ENCODE measurements around the gene ZDHHC14.

The ZDHHC14 gene

DNA sequence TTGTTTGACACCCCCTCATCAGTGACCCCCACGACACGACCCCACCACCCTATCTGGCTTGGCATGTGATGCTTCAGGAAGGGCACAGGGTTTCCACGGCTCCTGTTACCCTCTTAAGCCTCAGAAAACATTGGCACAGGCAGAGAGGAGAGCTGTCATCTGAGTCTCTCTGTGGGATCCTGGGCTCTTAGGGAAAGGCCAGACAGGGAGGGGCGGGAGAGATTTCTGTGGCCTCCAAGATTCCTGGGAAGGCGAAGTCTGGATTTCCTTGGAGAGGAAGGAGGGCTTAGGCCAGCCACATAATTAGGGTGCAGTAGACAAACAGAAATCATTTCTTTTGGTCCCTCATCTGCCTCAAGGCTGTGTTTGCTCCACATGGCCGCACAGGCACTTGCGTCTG, 250.4 kb downstream of the ZDHHC14 start:
- no peak overlapping the region for H2AFZ ChIP-seq (ENCODE audit: low read depth, low read length, severe bottlenecking)
- H3K27ac ChIP-seq (ENCODE audit: low read depth, low read length), result no peak overlapping the region
- H3K4me3 ChIP-seq (ENCODE audit: insufficient read depth, low read length, poor library complexity, severe bottlenecking), result no peak overlapping the region
- peaks cover 3% of the 10 kb centered on the region; the same call in 1 of the 2 replicates for H3K27me3 ChIP-seq (ENCODE audit: low read length)
- TF ChIP-seq, protein P1, sequence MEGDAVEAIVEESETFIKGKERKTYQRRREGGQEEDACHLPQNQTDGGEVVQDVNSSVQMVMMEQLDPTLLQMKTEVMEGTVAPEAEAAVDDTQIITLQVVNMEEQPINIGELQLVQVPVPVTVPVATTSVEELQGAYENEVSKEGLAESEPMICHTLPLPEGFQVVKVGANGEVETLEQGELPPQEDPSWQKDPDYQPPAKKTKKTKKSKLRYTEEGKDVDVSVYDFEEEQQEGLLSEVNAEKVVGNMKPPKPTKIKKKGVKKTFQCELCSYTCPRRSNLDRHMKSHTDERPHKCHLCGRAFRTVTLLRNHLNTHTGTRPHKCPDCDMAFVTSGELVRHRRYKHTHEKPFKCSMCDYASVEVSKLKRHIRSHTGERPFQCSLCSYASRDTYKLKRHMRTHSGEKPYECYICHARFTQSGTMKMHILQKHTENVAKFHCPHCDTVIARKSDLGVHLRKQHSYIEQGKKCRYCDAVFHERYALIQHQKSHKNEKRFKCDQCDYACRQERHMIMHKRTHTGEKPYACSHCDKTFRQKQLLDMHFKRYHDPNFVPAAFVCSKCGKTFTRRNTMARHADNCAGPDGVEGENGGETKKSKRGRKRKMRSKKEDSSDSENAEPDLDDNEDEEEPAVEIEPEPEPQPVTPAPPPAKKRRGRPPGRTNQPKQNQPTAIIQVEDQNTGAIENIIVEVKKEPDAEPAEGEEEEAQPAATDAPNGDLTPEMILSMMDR (IDR thresholded peaks at IDR 0.05; ENCODE audit: insufficient read depth, low read length, poor library complexity, severe bottlenecking), result no peak
- TF ChIP-seq EZH2phosphoT487 (conservative IDR thresholded peaks at IDR 0.05; ENCODE audit: low read length), result no peak
- H3F3A ChIP-seq (ENCODE audit: insufficient read depth), result no peaks in the 10 kb centered on the region
- no peaks in the 10 kb centered on the region for H3K36me3 ChIP-seq (ENCODE audit: low read length)
- no peak overlapping the region for H3K4me2 ChIP-seq (ENCODE audit: low read depth, low read length, poor library complexity, severe bottlenecking)
- H3K9ac ChIP-seq (ENCODE audit: low read length), result no peak overlapping the region
- no peaks in the 10 kb centered on the region for H3K9me2 ChIP-seq (replicated peaks; ENCODE audit: insufficient read depth, low read length)
- no peaks in the 10 kb centered on the region for H3K9me3 ChIP-seq (ENCODE audit: insufficient read depth, low read length)
- no peaks in the 10 kb centered on the region for H3K79me2 ChIP-seq (ENCODE audit: insufficient read depth, low read length)
- no peaks in the 10 kb centered on the region for H4K20me1 ChIP-seq (ENCODE audit: low read depth, low read length)

DNA sequence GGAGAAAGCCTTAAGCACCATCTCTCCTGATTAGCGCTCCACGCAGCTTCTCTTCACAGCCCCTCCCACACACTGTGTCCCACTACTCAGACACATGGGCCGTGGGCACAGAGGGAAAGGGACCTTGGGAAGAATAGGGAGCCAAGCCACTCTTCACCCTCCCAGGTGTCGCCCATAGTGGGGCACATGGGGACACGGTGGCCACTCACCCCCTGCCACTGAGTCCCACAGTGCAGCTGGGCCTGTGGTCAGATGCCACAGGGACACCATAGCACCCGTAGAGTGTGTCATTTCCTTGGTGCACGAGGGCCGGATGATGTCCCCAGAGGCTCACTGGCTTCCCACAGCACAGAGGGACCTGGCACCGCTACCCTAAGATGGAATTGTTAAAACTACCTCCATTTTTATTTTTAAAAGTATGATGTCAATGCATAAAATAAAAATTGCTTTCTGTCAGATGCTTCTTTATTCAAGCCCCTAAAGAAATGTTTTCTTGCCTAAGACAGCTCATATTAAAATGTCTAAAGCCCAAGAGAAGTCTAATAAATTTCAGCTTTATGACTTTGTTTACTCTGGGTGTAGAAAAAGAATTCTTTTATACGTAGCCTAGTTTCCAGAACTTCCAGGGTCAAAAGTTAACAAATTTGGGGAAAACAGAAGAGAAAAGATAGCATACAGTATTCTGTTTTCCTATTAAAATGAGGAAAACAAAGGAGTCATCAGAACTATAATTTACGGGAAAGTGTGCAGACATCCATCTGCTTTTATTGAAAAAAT, 251.0 kb downstream of the ZDHHC14 start:
- Histone ChIP-seq H3K27ac (ENCODE audit: low read depth, low read length) (no peak overlapping the region), H2AFZ (ENCODE audit: low read depth, low read length, severe bottlenecking) (no peak overlapping the region), H3K9ac (ENCODE audit: low read length) (no peak overlapping the region), H3K9me3 (ENCODE audit: insufficient read depth, low read length) (no peaks in the 10 kb centered on the region), H3K79me2 (ENCODE audit: insufficient read depth, low read length) (no peaks in the 10 kb centered on the region), H4K20me1 (ENCODE audit: low read depth, low read length) (no peaks in the 10 kb centered on the region), H3K36me3 (ENCODE audit: low read length) (no peaks in the 10 kb centered on the region), H3K27me3 (ENCODE audit: low read length) (peaks cover 3% of the 10 kb centered on the region; the same call in 1 of the 2 replicates), H3K4me3 (ENCODE audit: insufficient read depth, low read length, poor library complexity, severe bottlenecking) (no peak overlapping the region), H3F3A (ENCODE audit: insufficient read depth) (no peaks in the 10 kb centered on the region), H3K9me2 (replicated peaks; ENCODE audit: insufficient read depth, low read length) (no peaks in the 10 kb centered on the region), H3K4me2 (ENCODE audit: low read depth, low read length, poor library complexity, severe bottlenecking) (no peak overlapping the region)
- TF ChIP-seq EZH2phosphoT487 (conservative IDR thresholded peaks at IDR 0.05; ENCODE audit: low read length), result no peak
- TF ChIP-seq, protein P1 (IDR thresholded peaks at IDR 0.05; ENCODE audit: insufficient read depth, low read length, poor library complexity, severe bottlenecking), result no peak

DNA sequence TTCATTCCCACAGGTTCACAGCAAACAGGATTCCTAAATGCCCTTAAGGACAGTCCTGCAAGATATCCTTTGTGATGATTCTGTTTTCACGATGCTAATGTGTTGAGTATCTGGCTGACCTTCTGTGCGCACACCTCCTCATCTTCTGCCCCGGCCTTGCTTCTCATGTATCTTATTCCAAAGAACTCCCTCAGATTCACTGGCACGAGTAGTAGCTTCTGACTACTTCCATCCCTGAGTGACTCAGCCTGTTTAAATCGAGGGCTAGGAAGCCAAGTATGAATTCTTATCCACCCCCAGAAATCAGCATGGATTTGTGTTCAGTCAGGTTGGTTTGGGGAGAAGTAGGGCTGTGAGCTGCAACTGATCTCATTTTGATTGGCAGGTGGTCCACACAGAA, 251.8 kb downstream of the ZDHHC14 start:
- H3K4me2 ChIP-seq (ENCODE audit: low read depth, low read length, poor library complexity, severe bottlenecking), result no peak overlapping the region
- peaks cover 3% of the 10 kb centered on the region; the same call in 1 of the 2 replicates for H3K27me3 ChIP-seq (ENCODE audit: low read length)
- H3K9ac ChIP-seq (ENCODE audit: low read length), result no peak overlapping the region
- no peak for TF ChIP-seq EZH2phosphoT487 (conservative IDR thresholded peaks at IDR 0.05; ENCODE audit: low read length)
- TF ChIP-seq, protein P1 (IDR thresholded peaks at IDR 0.05; ENCODE audit: insufficient read depth, low read length, poor library complexity, severe bottlenecking), result no peak
- H3F3A ChIP-seq (ENCODE audit: insufficient read depth), result no peaks in the 10 kb centered on the region
- no peaks in the 10 kb centered on the region for H3K79me2 ChIP-seq (ENCODE audit: insufficient read depth, low read length)
- H3K27ac ChIP-seq (ENCODE audit: low read depth, low read length), result no peak overlapping the region
- H2AFZ ChIP-seq (ENCODE audit: low read depth, low read length, severe bottlenecking), result no peak overlapping the region
- H3K4me3 ChIP-seq (ENCODE audit: insufficient read depth, low read length, poor library complexity, severe bottlenecking), result no peak overlapping the region
- no peaks in the 10 kb centered on the region for H3K36me3 ChIP-seq (ENCODE audit: low read length)
- H3K9me2 ChIP-seq (replicated peaks; ENCODE audit: insufficient read depth, low read length), result no peaks in the 10 kb centered on the region
- H3K9me3 ChIP-seq (ENCODE audit: insufficient read depth, low read length), result no peaks in the 10 kb centered on the region
- H4K20me1 ChIP-seq (ENCODE audit: low read depth, low read length), result no peaks in the 10 kb centered on the region
